HEK293T (cell line): ENCODE data around the gene KLHL22.

Experiments used
- BHLHE40 ChIP-seq: fragments of 450-650 bp; IDR thresholded peaks from 2 replicates; pipeline ENCODE4 v1.6.1; 2016; ENCODE audit warnings: mild to moderate bottlenecking, moderate library complexity, borderline replicate concordance
- FOXK2 ChIP-seq: fragments of 450-650 bp; IDR thresholded peaks from 2 replicates; pipeline ENCODE4 v1.6.1; 2016; ENCODE audit warnings: mild to moderate bottlenecking
- FOXM1 ChIP-seq: fragments of 450-650 bp; IDR thresholded peaks from 2 replicates; pipeline ENCODE4 v1.6.1; 2017; ENCODE audit warnings: mild to moderate bottlenecking, borderline replicate concordance
- LEF1 ChIP-seq: fragments of 450-650 bp; IDR thresholded peaks from 2 replicates; pipeline ENCODE4 v1.6.1; 2017; ENCODE audit warnings: mild to moderate bottlenecking, borderline replicate concordance
- NFRKB ChIP-seq: fragments of 450-650 bp; IDR thresholded peaks from 2 replicates; pipeline ENCODE4 v1.6.1; 2016; ENCODE audit warnings: mild to moderate bottlenecking, moderate library complexity
- PKNOX1 ChIP-seq: fragments of 450-650 bp; IDR thresholded peaks from 2 replicates; pipeline ENCODE4 v1.6.1; 2016
- SP1 ChIP-seq: fragments of 450-650 bp; IDR thresholded peaks from 2 replicates; pipeline ENCODE4 v1.6.1; 2017
- SUZ12 ChIP-seq: fragments of 450-650 bp; IDR thresholded peaks from 2 replicates; pipeline ENCODE4 v1.6.1; 2016; ENCODE audit warnings: mild to moderate bottlenecking
- TARDBP ChIP-seq: fragments of 450-650 bp; IDR thresholded peaks from 2 replicates; pipeline ENCODE4 v1.6.1; 2016

DNA sequence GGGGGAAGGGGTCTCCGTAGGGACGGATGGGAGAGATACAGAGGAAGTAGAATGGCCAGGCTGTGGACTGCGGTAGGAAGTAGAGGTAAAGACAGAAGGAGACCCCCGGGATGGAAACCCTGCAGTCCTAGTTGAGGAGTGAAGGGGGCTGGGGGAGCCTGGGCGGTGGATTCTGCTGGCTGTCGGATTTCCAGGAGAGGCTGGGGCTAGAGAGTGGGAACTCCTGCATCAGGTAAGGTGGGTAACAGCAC, 57.2 kb downstream of the KLHL22 start:
- no peak for TF ChIP-seq SUZ12
- TF ChIP-seq FOXK2: no peak
- no peak for TF ChIP-seq NFRKB
- no peak for TF ChIP-seq SP1
- TF ChIP-seq TARDBP: no peak
- no peak for TF ChIP-seq LEF1
- TF ChIP-seq FOXM1: no peak
- TF ChIP-seq BHLHE40: no peak
- no peak for TF ChIP-seq PKNOX1
